GM12878 (cell line): ENCODE data around the gene ADPGK. TPM values are rescaled to one million over a fixed set of nuclear protein-coding genes. Genes with fewer than 3 reads are reported as not detected.

Source experiments
- ATAC-seq: fragments of 200-7000 bp; cut with Tn5 transposase; 3 replicates; pipeline ENCODE4 v1.9.1; 2020; ENCODE audit warnings: mild to moderate bottlenecking, moderate library complexity
- BruUV-seq: library from RNA; stranded (reverse); fragments of 400-500 nt; replicated peaks from 2 replicates; lab custom pipeline; 2021; lab: Mats Ljungman, UMichigan
- CTCF ChIA-PET: fragments of 300-600 bp; sonication (Branson Sonifier 250); formaldehyde crosslinking; extraction: SDS; loops from one replicate; lab custom pipeline; 2021; ENCODE audit warnings: inconsistent platforms; lab: Yijun Ruan, JAX
- POLR2A ChIA-PET: fragments of 350-600 bp; formaldehyde crosslinking; extraction: SDS; loops from one replicate; lab custom pipeline; 2021; ENCODE audit warnings: inconsistent platforms; lab: Charles Lee
- RAD21 ChIA-PET: fragments of 300-600 bp; sonication (Branson Sonifier 250); formaldehyde crosslinking; loops from one replicate; lab custom pipeline; 2023; ENCODE audit warnings: antibody characterized with exemption; ENCODE audit not compliant: unreplicated experiment; lab: Charles Lee
- SMC1A ChIA-PET: fragments of 300-600 bp; sonication (Branson Sonifier 250); formaldehyde crosslinking; loops from one replicate; lab custom pipeline; 2023; ENCODE audit not compliant: unreplicated experiment, uncharacterized antibody; lab: Charles Lee
- DNase-seq: peaks from one replicate; pipeline ENCODE4 v3.0.0-alpha.2; 2011; ENCODE audit warnings: low read depth, low spot score
- FAIRE-seq: peaks from 3 replicates; lab custom pipeline; 2011; peaks lifted over from hg19 to GRCh38; lab: Jason Lieb, UNC
- H2AFZ ChIP-seq: 2 replicates; pipeline ENCODE4 v1.6.0; 2011; ENCODE audit warnings: low read depth, low read length, control low read depth; ENCODE audit not compliant: control insufficient read depth
- H3K27ac ChIP-seq: 2 replicates; pipeline ENCODE4 v1.5.1; 2011; ENCODE audit warnings: control low read depth; ENCODE audit not compliant: control insufficient read depth, insufficient read depth
- H3K27me3 ChIP-seq, 2 experiments: replicated peaks in 1 of 2; 2 replicates each; pipeline versions ENCODE4 v1.6.0 to v1.6.1; 2011; ENCODE audit warnings: low read length in 1 of 2; ENCODE audit not compliant: control insufficient read depth in 2 of 2, insufficient read depth in 2 of 2
- H3K36me3 ChIP-seq, 2 experiments: 2 replicates each; pipeline ENCODE4 v1.5.1; 2011; ENCODE audit warnings: low read length in 1 of 2; ENCODE audit not compliant: control insufficient read depth in 2 of 2, insufficient read depth in 2 of 2
- H3K4me1 ChIP-seq: 2 replicates; pipeline ENCODE4 v1.6.1; 2011; ENCODE audit warnings: mild to moderate bottlenecking, low read length, moderate library complexity, mixed read lengths; ENCODE audit not compliant: control insufficient read depth, insufficient read depth
- H3K4me2 ChIP-seq: 2 replicates; pipeline ENCODE4 v1.6.0; 2011; ENCODE audit warnings: control low read depth; ENCODE audit not compliant: control insufficient read depth, insufficient read depth
- H3K4me3 ChIP-seq: fragments of 200-600 bp; sonication (generic); 2 replicates; pipeline ENCODE4 v1.5.1; 2016
- H3K79me2 ChIP-seq: 2 replicates; pipeline ENCODE4 v1.6.0; 2011; ENCODE audit warnings: low read length; ENCODE audit not compliant: control insufficient read depth, insufficient read depth
- H3K9ac ChIP-seq: 2 replicates; pipeline ENCODE4 v1.8.0; 2011; ENCODE audit warnings: low read length, control low read depth, mixed read lengths; ENCODE audit not compliant: control insufficient read depth, insufficient read depth
- H3K9me3 ChIP-seq: replicated peaks from 3 replicates; pipeline ENCODE4 v1.5.1; 2011; ENCODE audit warnings: mild to moderate bottlenecking, low read length; ENCODE audit not compliant: control insufficient read depth, insufficient read depth
- H4K20me1 ChIP-seq: 2 replicates; pipeline ENCODE4 v1.6.0; 2011; ENCODE audit not compliant: control insufficient read depth, insufficient read depth
- ASH2L ChIP-seq: fragments of 300-600, 200-600 bp; sonication (generic); IDR thresholded peaks from 2 replicates; pipeline ENCODE4 v1.6.1; 2017; ENCODE audit warnings: low read depth, mild to moderate bottlenecking, borderline replicate concordance
- CEBPB ChIP-seq, 2 experiments: fragments of 150-350 bp in 1 of 2; IDR thresholded peaks; 2 replicates each; pipeline ENCODE4 v1.6.1; 2012 to 2014; ENCODE audit warnings: low read depth in 2 of 2, low read length in 2 of 2, borderline replicate concordance in 1 of 2, inconsistent platforms in 1 of 2
- E2F4 ChIP-seq: IDR thresholded peaks from 2 replicates; pipeline ENCODE4 v1.6.1; 2012; ENCODE audit warnings: low read depth, low read length, improper control_type of control experiment
- EGR1 ChIP-seq, 2 experiments: IDR thresholded peaks; 1 replicate in 1 of 2; 2 replicates in 1 of 2; pipeline ENCODE4 v1.6.1; 2011 to 2012; ENCODE audit warnings: low read depth in 2 of 2, low read length in 2 of 2, borderline replicate concordance in 1 of 2, mild to moderate bottlenecking in 1 of 2, moderate library complexity in 1 of 2
- EP300 ChIP-seq, 2 experiments: fragments of 150-350 bp in 1 of 2; IDR thresholded peaks; 2 replicates each; pipeline ENCODE4 v1.6.1; 2011 to 2012; ENCODE audit warnings: low read depth in 2 of 2, low read length in 2 of 2, borderline replicate concordance in 1 of 2, improper control_type of control experiment in 1 of 2, inconsistent platforms in 1 of 2; ENCODE audit not compliant: control insufficient read depth in 1 of 2
- MTA3 ChIP-seq: IDR thresholded peaks from 2 replicates; pipeline ENCODE4 v1.6.1; 2012; ENCODE audit warnings: low read length, inconsistent platforms, borderline replicate concordance
- NFYA ChIP-seq: IDR thresholded peaks from 2 replicates; pipeline ENCODE4 v1.6.1; 2011; ENCODE audit warnings: low read depth, mild to moderate bottlenecking, low read length, improper control_type of control experiment, borderline replicate concordance
- NR2C2 ChIP-seq: IDR thresholded peaks from 2 replicates; pipeline ENCODE4 v1.6.1; 2011; ENCODE audit warnings: borderline replicate concordance, low read depth; ENCODE audit not compliant: control insufficient read depth, insufficient read length
- PAX8 ChIP-seq: fragments of 450-650 bp; IDR thresholded peaks from 2 replicates; pipeline ENCODE4 v1.6.1; 2017; ENCODE audit warnings: mild to moderate bottlenecking, moderate library complexity
- RAD51 ChIP-seq: fragments of 450-650 bp; IDR thresholded peaks from 2 replicates; pipeline ENCODE4 v1.6.1; 2016; ENCODE audit warnings: moderate library complexity, mild to moderate bottlenecking, inconsistent platforms
- RB1 ChIP-seq: fragments of 450-650 bp; formaldehyde crosslinking; IDR thresholded peaks from 2 replicates; pipeline ENCODE4 v1.6.1; 2017; ENCODE audit warnings: mild to moderate bottlenecking, borderline replicate concordance
- SRF ChIP-seq, 2 experiments: IDR thresholded peaks; 2 replicates each; pipeline ENCODE4 v1.6.1; 2011; ENCODE audit warnings: low read depth in 2 of 2, low read length in 2 of 2, mild to moderate bottlenecking in 1 of 2, moderate library complexity in 1 of 2
- STAT3 ChIP-seq: IDR thresholded peaks from 2 replicates; pipeline ENCODE4 v1.6.1; 2011; ENCODE audit warnings: low read depth, low read length, improper control_type of control experiment
- TCF12 ChIP-seq: IDR thresholded peaks from 2 replicates; pipeline ENCODE4 v1.6.1; 2011; ENCODE audit warnings: low read depth, mild to moderate bottlenecking, low read length
- WGBS: methylation state at CpG from one replicate; pipeline ENCODE4 v1.1.6; 2016; ENCODE audit warnings: low lambda C conversion rate; ENCODE audit not compliant: insufficient replicate concordance, insufficient coverage; ENCODE audit errors: missing lambda C conversion rate; 5-methylcytosine and 5-hydroxymethylcytosine counted together
- in situ Hi-C: fragments of 300-500 bp; cut with MboI; formaldehyde crosslinking; loops from 9 replicates; pipeline ENCODE4 v1.14.3; 2018; ENCODE audit warnings: mixed read lengths
- intact Hi-C: fragments of 100-400 bp; cut with micrococcal nuclease; formaldehyde crosslinking; loops from one replicate; pipeline ENCODE4 v1.14.2; 2022; ENCODE audit not compliant: unreplicated experiment
- polyA plus RNA-seq, 11 experiments: library from polyadenylated mRNA; depleted of rRNA in 4 of 11; unstranded in 6 of 11; stranded (reverse) in 5 of 11; fragments of >200 nt; fragmentation: Nextera tagmentation in 4 of 11; fragmentation: Illumina TruSeq in 1 of 11; extraction: Ambion mirVana in 4 of 11; extraction: Trizol in 1 of 11; gene quantifications; 1 replicate in 1 of 11; 2 replicates in 10 of 11; pipeline versions ENCODE4 v1.2.1 to v1.2.3, GENCODE V29; 2011 to 2016; ENCODE audit warnings: inconsistent platforms in 2 of 11, missing spikeins in 2 of 11, low read depth in 1 of 11
- total RNA-seq, 4 experiments: library from RNA; depleted of rRNA in 3 of 4; stranded (reverse); fragments of >200 nt in 3 of 4; fragmentation: Illumina TruSeq in 1 of 4; extraction: Trizol in 1 of 4; gene quantifications; 2 replicates each; pipeline versions ENCODE4 v1.2.1 to v1.2.3, GENCODE V29; 2013 to 2021
- TF ChIP-seq, protein P1 (sequence below): IDR thresholded peaks from 2 replicates; pipeline ENCODE4 v1.6.1; 2011; ENCODE audit warnings: low read depth, mild to moderate bottlenecking, low read length, moderate library complexity, borderline replicate concordance; ENCODE audit errors: extremely low read depth
- TF ChIP-seq, protein P2 (sequence below): fragments of 450-650 bp; IDR thresholded peaks from 2 replicates; pipeline ENCODE4 v1.6.1; 2018; ENCODE audit warnings: mild to moderate bottlenecking, low read depth, moderate library complexity; ENCODE audit not compliant: partially characterized antibody

The ADPGK gene
- total and polyA plus RNA-seq, 10 of the 15 experiments (the other 5 are each of a cell fraction or from before 2014, with no cell fraction given), result 13.8 to 146 (median 56.7) TPM

GRCh38 chr15:72728821-72729220 is 54.7 kb downstream of the ADPGK start:
- TF ChIP-seq EGR1 (IDR thresholded peaks at IDR 0.05; ENCODE audit: borderline replicate concordance in 1 of 2, low read depth in 2 of 2, low read length in 2 of 2) (no peak), RB1 (no peak), NFYA (no peak), ASH2L (no peak), E2F4 (no peak), NR2C2 (no peak), MTA3 (no peak), STAT3 (no peak), SRF (IDR thresholded peaks at IDR 0.05; ENCODE audit: low read depth in 2 of 2, low read length in 2 of 2) (no peak), EP300 (IDR thresholded peaks at IDR 0.05; ENCODE audit: borderline replicate concordance in 1 of 2, control insufficient read depth in 1 of 2, low read depth in 2 of 2, low read length in 2 of 2) (no peak), TCF12 (no peak), CEBPB (IDR thresholded peaks at IDR 0.05; ENCODE audit: borderline replicate concordance in 1 of 2, low read depth in 2 of 2, low read length in 2 of 2) (no peak), PAX8 (no peak), RAD51 (no peak)
- TF ChIP-seq, protein P1, sequence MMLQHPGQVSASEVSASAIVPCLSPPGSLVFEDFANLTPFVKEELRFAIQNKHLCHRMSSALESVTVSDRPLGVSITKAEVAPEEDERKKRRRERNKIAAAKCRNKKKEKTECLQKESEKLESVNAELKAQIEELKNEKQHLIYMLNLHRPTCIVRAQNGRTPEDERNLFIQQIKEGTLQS, result no peak
- TF ChIP-seq, protein P2, sequence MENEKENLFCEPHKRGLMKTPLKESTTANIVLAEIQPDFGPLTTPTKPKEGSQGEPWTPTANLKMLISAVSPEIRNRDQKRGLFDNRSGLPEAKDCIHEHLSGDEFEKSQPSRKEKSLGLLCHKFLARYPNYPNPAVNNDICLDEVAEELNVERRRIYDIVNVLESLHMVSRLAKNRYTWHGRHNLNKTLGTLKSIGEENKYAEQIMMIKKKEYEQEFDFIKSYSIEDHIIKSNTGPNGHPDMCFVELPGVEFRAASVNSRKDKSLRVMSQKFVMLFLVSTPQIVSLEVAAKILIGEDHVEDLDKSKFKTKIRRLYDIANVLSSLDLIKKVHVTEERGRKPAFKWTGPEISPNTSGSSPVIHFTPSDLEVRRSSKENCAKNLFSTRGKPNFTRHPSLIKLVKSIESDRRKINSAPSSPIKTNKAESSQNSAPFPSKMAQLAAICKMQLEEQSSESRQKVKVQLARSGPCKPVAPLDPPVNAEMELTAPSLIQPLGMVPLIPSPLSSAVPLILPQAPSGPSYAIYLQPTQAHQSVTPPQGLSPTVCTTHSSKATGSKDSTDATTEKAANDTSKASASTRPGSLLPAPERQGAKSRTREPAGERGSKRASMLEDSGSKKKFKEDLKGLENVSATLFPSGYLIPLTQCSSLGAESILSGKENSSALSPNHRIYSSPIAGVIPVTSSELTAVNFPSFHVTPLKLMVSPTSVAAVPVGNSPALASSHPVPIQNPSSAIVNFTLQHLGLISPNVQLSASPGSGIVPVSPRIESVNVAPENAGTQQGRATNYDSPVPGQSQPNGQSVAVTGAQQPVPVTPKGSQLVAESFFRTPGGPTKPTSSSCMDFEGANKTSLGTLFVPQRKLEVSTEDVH, result no peak
- Histone ChIP-seq H4K20me1 (no peaks in the 10 kb centered on the region), H3K4me3 (no peak overlapping the region), H3K79me2 (no peaks in the 10 kb centered on the region), H3K9ac (no peak overlapping the region), H3K36me3 (peaks cover 0 to 4% of the 10 kb centered on the region in 2 experiments; a peak in 1 of 4 replicates), H2AFZ (no peak overlapping the region), H3K27me3 (no peaks in the 10 kb centered on the region), H3K9me3 (no peaks in the 10 kb centered on the region), H3K4me1 (no peaks in the 10 kb centered on the region; the same call in 1 of the 2 replicates), H3K27ac (no peak overlapping the region), H3K4me2 (no peak overlapping the region)
- BruUV-seq, result no TSS peak
- in situ Hi-C loops, result loop anchor here (5.0 kb wide), 1 partner anchor 353 kb away; no protein-coding TSS in a partner anchor
- CTCF ChIA-PET, result interaction anchor here (1.2 kb wide), 1 partner anchor 11 kb away, joined by 4 read pairs; no protein-coding TSS in a partner anchor
- POLR2A ChIA-PET, result interaction anchor here (0.6 kb wide), 3 partner anchors 9 to 57 kb away, joined by 3 to 5 read pairs (median 4); no protein-coding TSS in a partner anchor
- 55% methylated on average over 1 of the region's 1 CpG for WGBS
- no peak for ATAC-seq
- RAD21 ChIA-PET, result interaction anchor here (0.7 kb wide), 1 partner anchor 15 kb away, joined by 3 read pairs; no protein-coding TSS in a partner anchor
- FAIRE-seq, result no peak
- SMC1A ChIA-PET, result interaction anchor here (1.0 to 1.1 kb wide), 2 partner anchors 11 to 294 kb away, joined by 3 to 4 read pairs; no protein-coding TSS in a partner anchor
- no peak for DNase-seq
- intact Hi-C loops, result loop anchor here (10.0 kb wide), 1 partner anchor 326 kb away; the partner anchor contains the start of gene NEO1
